ENCODE data around the gene OR12D2. TPM values are rescaled to one million over a fixed set of nuclear protein-coding genes. Genes with fewer than 3 reads are reported as not detected.

OR12D2 gene
- total RNA-seq, 6 donors from 2014 or later: not detected

- no peak within 1 kb of the TSS for H3K4me3 ChIP-seq
- DNase-seq (no peak), ATAC-seq (ENCODE audit: low FRiP score in 2 of 2) (no peak)
- no peaks in the 10 kb centered on the region for H3K4me1 ChIP-seq
- WGBS, 2 donors: 90 to 93% methylated on average over 1 of the region's 1 CpG
- no peaks in the 10 kb centered on the region for H3K36me3 ChIP-seq
- no peaks in the 10 kb centered on the region for H3K27me3 ChIP-seq
- no peak within 1 kb of the TSS for H3K27ac ChIP-seq
- no peak for TF ChIP-seq POLR2AphosphoS5 (IDR thresholded peaks at IDR 0.05)
- TF ChIP-seq POLR2A (IDR thresholded peaks at IDR 0.05): no peak
- no peak for TF ChIP-seq EP300 (IDR thresholded peaks at IDR 0.05)
- no peak for TF ChIP-seq CTCF (IDR thresholded peaks at IDR 0.05)
- no peaks in the 10 kb centered on the region for H3K9me3 ChIP-seq
These were observed 20.2 kb upstream of the OR12D2 start, which contains the start of gene OR12D3 for GRCh38 chr6:29375191-29375590. TSS of gene OR12D3 (minus strand) at chr6:29375291. CDS start at chr6:29375287, 4 bp downstream.

GRCh38 chr6:29376003-29376402, 19.4 kb upstream of the OR12D2 start:
- no peak overlapping the region for H3K4me3 ChIP-seq
- DNase-seq (no peak), ATAC-seq (ENCODE audit: low FRiP score in 2 of 2) (no peak)
- H3K9me3 ChIP-seq: no peaks in the 10 kb centered on the region
- no peaks in the 10 kb centered on the region for H3K36me3 ChIP-seq
- H3K27ac ChIP-seq: no peak overlapping the region
- no peaks in the 10 kb centered on the region for H3K27me3 ChIP-seq
- no peak for TF ChIP-seq POLR2AphosphoS5 (IDR thresholded peaks at IDR 0.05)
- no peak for TF ChIP-seq EP300 (IDR thresholded peaks at IDR 0.05)
- TF ChIP-seq POLR2A (IDR thresholded peaks at IDR 0.05): no peak
- TF ChIP-seq CTCF (IDR thresholded peaks at IDR 0.05): no peak
- H3K4me1 ChIP-seq: no peaks in the 10 kb centered on the region

GRCh38 chr6:29388533-29388932, 6.9 kb upstream of the OR12D2 start:
- TF ChIP-seq POLR2AphosphoS5 (IDR thresholded peaks at IDR 0.05) (no peak), EP300 (IDR thresholded peaks at IDR 0.05) (no peak), CTCF (IDR thresholded peaks at IDR 0.05) (no peak), POLR2A (IDR thresholded peaks at IDR 0.05) (no peak)
- Histone ChIP-seq H3K27ac (no peak overlapping the region), H3K4me3 (no peak overlapping the region), H3K4me1 (no peaks in the 10 kb centered on the region), H3K9me3 (no peaks in the 10 kb centered on the region), H3K36me3 (no peaks in the 10 kb centered on the region), H3K27me3 (no peaks in the 10 kb centered on the region)
- DNase-seq (no peak), ATAC-seq (ENCODE audit: low FRiP score in 2 of 2) (no peak)
- WGBS, 2 donors: 51 to 64% methylated on average over 4 of the region's 4 CpGs

- Histone ChIP-seq H3K4me3 (no peak overlapping the region), H3K27me3 (no peaks in the 10 kb centered on the region), H3K9me3 (no peaks in the 10 kb centered on the region), H3K4me1 (no peaks in the 10 kb centered on the region), H3K27ac (no peak overlapping the region), H3K36me3 (no peaks in the 10 kb centered on the region)
- TF ChIP-seq EP300 (IDR thresholded peaks at IDR 0.05) (no peak), POLR2AphosphoS5 (IDR thresholded peaks at IDR 0.05) (no peak), POLR2A (IDR thresholded peaks at IDR 0.05) (no peak), CTCF (IDR thresholded peaks at IDR 0.05) (no peak)
- ATAC-seq (ENCODE audit: low FRiP score in 2 of 2) (no peak), DNase-seq (no peak)
- 79 to 84% methylated on average over 2 of the region's 2 CpGs for WGBS, 2 donors
These were observed 4.1 kb downstream of the OR12D2 start for GRCh38 chr6:29399525-29399924.

- 41 to 96% methylated on average over 1 of the region's 1 CpG for WGBS, 2 donors
- TF ChIP-seq POLR2AphosphoS5 (IDR thresholded peaks at IDR 0.05): no peak
- no peak for TF ChIP-seq EP300 (IDR thresholded peaks at IDR 0.05)
- TF ChIP-seq CTCF (IDR thresholded peaks at IDR 0.05): no peak
- no peak for TF ChIP-seq POLR2A (IDR thresholded peaks at IDR 0.05)
- no peaks in the 10 kb centered on the region for H3K36me3 ChIP-seq
- H3K4me3 ChIP-seq: no peak overlapping the region
- peaks cover 0 to 2% (median 0%) of the 10 kb centered on the region in 4 donors for H3K9me3 ChIP-seq
- H3K27me3 ChIP-seq: no peaks in the 10 kb centered on the region
- DNase-seq: no peak
- ATAC-seq (ENCODE audit: low FRiP score in 2 of 2): no peak
- no peak overlapping the region for H3K27ac ChIP-seq
- no peaks in the 10 kb centered on the region for H3K4me1 ChIP-seq
These were observed 8.4 kb downstream of the OR12D2 start for GRCh38 chr6:29403801-29404200.
